HG03457 (cell line): ENCODE measurements around the gene CDKN2AIPNL.

Experiments used
- ATAC-seq: cut with Tn5 transposase; IDR thresholded peaks from one replicate; pipeline ENCODE4 v1.9.1; 2021; ENCODE audit warnings: moderate number of reproducible peaks; ENCODE audit not compliant: unreplicated experiment

The CDKN2AIPNL gene, protein sequence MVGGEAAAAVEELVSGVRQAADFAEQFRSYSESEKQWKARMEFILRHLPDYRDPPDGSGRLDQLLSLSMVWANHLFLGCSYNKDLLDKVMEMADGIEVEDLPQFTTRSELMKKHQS

DNA sequence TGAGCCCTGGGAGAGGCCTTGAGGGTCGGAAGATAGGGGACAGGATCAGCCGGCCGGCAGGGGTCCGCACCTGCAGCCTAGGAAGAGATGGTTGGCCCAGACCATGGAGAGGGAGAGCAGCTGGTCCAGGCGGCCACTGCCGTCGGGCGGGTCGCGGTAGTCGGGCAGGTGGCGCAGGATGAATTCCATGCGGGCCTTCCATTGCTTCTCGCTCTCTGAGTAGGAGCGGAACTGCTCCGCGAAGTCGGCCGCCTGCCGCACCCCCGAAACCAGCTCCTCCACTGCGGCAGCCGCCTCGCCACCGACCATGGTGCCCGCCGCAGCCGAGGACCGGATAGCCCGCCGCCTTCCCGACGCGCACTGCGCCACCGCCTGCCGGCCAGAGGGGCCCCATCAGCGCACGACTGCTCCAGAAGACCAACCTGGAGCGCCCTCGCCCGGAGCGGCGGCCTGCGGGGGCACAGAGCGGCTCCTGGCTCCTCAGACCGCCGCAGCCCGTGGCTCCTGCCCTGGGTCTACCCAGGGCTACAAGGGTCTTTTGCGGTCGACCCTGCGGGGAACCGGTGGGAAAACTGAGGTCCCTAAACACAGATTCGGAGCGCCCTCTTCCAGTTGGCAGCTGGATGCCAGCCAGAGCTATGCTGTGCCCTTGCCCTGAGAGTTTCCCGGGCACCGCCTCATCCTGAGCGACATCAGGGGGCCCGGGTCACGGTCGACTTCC lies at the start of gene CDKN2AIPNL:
CDKN2AIPNL (minus strand) TSS at position 336 of the 721 bp plus-strand sequence; CDS start at position 309, 27 bp downstream.
- peak; percentile 96 for ATAC-seq

DNA sequence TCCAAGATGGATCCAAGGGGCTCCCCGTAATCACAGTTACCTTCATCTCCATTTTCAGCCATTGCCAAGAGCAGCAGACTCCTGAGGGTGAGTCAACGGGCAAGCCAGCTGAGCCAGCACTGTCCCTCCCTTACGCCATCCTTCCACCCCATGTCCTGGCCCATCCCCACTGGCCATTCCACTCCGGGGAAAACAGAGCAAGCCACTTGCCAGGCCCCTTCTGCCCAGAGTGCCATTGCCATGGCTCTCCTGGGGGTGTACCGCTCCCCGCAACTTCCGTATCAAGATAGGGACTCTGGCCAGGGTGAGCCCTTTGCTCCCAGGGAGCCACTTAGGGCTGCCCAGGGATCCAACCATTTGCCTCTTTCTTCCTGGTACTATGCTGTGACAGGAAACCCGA lies 48.9 kb upstream of the CDKN2AIPNL start:
- ATAC-seq = no peak

DNA sequence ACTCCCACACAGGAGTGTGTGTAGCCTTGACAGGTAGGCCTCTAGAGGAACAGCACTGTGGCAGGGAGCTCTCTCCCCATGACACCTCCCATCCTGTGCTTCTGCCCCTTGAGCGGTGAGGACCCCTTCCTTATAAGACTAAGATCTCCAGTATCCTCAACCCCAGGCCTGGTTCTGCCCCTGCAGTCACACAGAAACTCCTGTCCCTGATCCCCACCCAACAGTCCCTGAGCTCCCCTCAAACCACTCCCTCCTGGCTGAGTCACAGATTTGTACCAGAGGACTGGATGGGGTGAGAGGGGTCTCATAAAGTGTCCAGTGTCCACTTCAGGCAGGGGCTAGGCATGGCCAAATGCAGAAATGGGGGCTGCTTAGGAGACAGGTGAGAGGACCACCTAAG lies 47.8 kb upstream of the CDKN2AIPNL start:
- ATAC-seq = no peak

DNA sequence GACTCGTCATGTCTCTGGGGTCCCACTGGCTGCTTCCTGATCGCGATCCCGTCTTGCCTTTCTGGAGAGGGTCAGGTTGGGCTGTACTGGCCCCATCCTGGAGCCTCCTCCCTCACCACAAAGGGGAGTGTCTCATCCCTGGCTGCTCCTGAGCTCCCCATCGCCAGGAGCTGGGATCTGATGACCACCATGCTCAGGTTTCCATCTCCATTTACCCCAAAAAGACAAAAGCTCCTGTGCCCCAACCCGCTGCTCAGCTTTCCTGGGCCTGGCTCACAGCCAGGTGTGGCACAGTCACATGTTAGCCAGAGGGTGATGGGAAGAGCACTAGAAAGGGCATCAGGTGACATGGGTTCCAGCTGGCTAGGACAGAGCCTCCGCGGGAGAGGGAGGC lies 47.3 kb upstream of the CDKN2AIPNL start:
- ATAC-seq = no peak

DNA sequence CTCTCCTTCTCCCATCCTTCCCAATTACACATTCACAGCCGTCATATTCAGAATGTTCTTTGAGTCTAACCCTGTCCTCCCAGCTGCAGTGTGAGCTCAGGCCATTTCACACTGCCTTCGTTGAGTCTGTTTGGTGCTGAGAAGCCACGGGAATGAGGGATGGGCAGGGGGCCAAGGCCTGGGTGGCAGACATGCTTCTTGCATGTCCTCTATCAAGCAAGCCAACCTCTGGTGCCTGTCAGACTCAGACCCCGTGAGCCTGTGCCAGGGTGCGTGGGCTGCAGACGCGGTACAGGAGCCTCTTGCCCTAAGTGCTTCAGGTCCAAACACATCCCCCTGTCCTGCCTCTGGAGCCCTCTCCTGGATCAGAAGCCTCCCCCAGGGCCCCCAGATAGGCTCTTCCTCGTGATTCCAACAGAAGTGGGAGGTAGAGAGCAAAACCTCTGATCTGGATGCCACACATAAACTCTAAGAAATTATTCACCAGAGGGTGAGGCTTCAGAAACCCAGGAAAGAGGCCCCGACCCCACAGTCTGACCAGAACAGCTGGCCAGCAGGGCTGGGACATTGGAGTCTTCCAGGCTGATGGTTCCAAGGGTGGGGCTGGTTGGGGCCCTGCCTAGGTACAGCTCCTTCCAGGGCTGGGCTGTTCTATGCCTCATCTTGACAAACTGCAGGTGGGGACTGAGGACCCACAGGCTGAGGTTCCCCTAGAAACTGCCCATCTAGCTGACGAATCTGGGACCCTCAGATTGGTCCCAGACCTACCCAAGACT lies 46.7 kb upstream of the CDKN2AIPNL start:
- ATAC-seq = no peak

DNA sequence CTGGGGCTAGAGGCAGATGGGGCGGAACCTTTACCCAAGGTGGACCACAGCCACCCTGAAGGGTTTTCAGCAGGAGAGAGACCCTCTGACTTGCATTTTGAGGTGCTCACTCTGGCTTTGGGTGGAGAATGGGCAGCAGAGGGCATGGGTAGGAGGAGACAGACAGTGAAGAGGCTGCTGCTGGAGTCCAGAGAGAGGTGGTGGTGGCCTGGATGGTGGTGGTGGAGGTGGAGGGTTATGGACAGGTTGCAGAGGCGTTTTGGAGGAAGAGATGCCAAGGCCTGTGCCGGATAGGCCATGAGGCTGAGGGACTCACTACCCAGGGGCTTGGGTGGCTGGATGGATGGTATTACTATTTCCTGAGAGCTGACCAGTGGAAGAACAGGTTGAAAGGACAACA lies 46.1 kb upstream of the CDKN2AIPNL start:
- ATAC-seq = no peak

DNA sequence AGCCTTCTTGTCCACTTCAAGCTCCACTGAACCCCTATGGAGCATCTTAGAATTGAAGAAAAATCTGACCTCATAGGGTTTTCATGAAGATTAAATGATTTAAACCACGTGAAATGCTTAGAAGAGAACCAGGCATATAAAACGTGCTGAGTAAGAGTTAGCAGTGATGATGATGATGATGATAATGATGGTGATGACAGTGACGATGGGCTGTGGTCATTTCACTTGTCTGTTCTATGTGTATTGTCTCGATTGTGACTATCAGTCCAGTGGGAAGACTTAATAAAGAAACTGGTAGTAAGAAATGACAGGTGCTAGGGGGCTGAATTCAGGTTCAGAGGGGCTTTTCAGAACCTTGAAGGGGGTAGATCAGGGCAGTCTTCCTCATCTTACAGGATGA lies 45.1 kb upstream of the CDKN2AIPNL start:
- ATAC-seq = no peak

DNA sequence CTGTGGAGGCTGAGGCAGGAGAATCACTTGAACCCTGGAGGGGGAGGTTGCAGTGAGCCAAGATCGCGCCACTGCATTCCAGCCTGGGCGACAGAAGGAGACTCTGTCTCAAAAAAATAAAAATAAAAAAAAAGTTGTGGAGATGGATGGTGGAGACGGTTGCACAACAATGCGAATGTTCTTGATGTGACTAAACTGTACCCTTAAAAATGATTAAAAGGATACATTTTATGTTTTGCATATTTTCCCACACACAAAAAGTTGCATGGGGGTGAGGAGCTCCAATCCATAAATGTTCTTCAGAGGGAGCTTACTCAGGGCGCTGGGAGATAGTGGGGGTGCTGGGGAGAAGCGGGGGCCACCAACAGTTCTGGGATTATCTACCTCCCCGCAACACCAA lies 43.8 kb upstream of the CDKN2AIPNL start:
- no peak for ATAC-seq

DNA sequence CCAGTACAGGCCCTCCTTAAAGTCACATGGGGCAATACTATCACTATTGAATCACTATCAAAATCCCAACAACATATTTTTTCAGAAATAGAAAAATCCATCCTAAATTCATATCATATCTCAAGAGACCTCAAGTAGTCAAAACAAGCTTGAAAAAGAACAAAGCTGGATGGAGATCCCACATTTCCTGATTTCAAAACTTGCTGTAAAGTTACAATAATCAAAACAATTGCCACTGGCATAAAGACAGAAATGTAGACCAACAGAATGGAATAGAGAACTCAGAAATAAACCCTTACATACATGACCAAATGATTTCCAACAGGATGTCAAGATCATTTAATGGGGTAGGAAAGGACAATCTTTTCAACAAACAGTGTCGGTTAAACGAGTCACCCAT lies 41.3 kb upstream of the CDKN2AIPNL start:
- ATAC-seq = no peak

DNA sequence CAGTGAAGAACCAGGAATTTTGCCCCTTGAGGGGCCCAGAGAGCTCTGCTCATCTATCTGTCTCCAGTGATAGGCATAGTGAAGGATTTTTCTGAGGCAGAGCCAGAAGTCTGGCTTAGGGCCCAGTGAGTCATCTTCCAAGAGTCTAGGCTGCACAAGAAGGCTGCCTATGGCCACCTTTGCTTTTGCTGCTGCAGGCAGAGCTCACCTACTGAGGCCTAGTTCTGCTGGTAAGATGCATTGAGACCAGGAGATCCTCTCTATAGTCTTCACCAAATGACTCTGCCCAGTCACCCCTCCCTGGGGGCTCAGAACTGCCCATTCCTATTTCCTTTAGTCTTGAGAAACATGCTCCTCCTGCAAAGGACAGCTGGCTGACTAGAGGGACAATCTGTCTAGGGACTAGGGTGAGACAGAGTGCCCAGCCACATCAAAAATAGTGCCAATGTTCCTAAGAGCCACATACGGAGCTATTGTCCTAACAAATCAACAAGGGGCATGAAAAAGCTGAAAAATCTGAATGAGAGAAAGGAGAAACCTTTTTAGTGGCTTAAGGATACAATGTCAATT lies 40.3 kb upstream of the CDKN2AIPNL start:
- ATAC-seq = no peak

DNA sequence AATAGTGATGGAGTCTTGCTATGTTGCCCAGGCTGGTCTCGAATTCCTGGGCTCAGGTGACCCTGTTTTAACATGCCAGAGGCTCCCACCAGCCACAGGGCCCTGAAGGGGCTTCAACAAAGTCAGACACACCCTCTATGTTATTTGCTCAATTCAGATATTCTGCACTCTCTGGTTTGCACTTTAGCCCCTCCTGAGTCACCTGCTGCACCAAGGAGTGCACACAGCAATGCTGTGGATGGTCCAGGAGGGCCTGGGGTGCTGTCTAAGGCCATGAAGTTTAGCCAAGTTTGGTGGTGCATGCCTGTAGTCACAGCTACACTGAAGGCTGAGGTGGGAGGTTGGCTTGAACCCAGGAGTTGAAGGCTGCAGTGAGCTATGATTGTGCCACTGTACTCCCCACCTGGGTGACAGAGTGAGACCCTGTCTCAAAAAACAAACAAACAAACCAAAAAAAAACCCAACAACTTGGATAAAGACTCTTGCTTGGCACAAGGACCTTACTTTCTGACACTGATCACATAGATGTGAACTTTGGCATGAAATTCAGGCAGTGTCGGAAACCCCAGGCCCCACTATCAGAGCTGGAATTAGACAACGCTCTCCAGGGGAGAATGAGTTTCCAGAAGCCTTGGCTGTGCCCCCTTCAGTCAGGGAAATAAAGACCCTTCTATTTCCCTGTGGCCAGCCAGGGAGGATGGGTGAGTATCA lies 39.7 kb upstream of the CDKN2AIPNL start:
- ATAC-seq = no peak

DNA sequence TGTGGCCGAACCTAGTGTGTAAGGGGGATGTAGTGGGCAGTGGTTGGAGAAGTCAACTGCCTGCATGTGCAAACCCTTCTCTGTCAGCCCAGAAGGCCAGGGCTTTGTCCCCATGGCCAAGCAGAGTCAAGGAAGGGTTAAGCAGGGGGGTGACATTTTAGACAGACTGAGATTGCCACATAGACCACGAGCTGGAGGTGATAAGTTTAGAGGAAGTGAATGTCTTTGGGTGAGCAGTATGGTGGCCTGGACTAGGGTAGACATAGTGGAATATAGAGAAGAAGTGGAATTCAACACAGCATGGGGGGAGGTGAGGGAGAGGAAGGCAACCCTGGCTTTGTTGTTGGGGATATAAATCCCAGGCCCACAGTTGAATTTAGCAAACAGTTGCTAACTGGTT lies 38.7 kb upstream of the CDKN2AIPNL start:
- no peak for ATAC-seq

DNA sequence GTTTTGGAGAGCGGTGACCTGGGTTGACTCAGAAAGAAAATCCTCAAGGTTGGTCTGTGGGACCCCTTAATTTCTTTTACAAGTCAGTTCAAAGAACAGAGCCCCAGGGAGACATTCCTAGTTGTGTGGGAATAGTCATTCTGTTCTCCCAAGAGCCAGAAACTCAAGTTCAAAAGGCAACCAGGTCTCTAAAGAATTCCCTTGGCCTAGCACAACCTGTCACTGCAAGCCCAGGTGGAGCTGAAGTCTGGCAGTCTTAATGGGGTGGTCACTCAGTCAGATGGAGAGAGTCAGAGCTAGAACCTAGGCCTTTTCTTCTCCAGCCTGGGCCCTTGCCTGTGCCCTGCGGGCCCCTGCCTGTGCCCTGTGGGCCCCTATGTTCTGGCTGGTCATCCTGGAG lies 37.5 kb upstream of the CDKN2AIPNL start:
- no peak for ATAC-seq

DNA sequence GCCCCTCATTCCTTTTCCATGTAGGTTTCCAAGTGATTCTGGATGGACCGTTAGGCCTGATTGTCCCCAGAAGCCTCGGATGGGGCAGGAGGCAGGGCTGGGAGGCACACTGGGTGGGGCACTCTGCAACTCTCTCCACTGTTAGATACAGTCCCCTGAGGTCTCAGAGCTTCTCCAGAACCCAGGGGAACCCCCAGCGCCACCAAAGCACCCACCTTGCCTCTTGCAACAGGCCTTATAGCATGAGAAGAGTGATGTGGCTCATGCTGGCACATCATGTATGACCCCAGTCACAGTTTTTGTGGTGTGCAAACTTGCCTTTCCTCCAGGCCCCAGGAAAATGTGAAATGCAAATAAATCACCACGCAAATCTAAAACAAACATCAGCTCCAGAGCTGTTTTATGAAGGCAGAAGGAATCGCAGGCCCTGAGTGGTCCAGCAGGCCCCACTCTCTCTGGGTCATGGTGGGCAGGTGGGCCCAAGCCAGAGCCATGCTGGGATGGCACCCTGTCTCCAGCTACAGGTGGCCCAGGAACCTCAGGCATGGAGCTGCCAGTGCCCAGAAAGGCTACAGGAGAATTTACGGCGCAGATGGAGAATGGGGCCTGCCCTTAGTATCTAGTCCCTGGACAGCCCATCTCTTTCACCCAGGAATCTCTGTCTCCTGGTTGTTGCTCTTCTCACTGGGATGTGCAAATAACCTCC lies 36.3 kb upstream of the CDKN2AIPNL start:
- no peak for ATAC-seq

DNA sequence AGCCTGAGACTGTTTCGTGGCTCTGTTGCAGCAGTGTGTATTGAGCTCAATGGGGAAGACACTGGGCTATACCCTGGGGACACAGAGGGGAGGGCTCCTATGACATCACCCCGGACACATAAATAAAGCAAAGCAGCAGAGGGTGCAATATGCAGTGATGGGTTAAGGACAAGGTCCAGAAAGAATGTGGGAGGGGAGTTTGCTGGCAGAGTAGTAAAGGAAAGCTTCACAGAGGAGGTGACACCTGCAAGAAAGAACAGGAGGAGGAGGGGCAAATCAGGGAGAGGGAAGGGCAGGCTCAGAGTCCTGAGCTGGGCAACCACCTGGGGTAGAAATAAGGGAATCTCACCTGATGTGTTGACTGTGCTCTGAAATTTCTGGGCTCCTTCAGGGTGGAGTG lies 35.3 kb upstream of the CDKN2AIPNL start:
- ATAC-seq = no peak

DNA sequence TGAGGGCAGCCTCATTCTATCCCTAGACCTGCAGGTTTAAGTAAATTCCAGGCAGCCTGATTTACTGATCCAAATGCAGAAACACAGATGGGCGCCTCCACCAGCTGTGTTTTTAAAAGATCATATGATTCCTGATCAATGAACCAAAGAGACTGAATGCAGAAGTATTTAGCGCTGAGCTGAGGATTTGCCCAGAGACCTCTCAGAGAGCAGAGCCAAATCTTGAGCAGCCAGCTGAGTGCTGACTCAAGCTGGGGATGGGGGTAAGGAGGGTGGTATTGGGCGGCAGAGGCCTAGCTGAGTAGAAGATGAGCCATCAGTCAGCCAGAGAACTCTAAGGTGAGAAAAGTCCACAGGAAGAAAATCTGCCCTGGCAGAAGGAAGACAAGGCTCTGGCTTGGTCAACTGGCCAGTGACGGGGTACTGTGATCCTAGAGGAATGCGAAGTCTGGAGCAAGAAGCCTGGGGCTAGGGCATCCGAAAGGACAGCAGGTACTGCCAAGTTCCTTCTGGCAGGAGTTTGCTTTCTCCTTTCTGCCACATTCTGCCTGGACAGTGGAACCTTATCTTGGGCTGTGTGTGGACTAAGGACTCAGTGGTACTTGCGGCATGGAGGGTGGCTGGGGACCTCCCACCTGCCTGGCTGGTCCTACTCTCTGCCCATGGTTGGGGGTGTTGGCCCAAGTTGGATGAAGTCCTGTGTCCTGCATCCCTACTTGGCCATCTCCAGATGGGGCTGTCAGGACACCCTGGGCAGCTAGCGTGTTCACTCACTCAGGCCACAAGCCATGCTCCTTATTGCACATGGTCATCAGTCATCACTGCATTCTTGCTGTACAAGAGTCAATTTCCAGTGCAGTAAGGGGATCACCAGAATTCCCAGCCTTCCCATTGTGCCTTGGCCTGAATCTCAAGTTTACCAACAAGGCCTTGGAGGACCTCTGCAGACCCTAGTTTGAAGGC lies 34.5 kb upstream of the CDKN2AIPNL start:
- ATAC-seq = no peak

DNA sequence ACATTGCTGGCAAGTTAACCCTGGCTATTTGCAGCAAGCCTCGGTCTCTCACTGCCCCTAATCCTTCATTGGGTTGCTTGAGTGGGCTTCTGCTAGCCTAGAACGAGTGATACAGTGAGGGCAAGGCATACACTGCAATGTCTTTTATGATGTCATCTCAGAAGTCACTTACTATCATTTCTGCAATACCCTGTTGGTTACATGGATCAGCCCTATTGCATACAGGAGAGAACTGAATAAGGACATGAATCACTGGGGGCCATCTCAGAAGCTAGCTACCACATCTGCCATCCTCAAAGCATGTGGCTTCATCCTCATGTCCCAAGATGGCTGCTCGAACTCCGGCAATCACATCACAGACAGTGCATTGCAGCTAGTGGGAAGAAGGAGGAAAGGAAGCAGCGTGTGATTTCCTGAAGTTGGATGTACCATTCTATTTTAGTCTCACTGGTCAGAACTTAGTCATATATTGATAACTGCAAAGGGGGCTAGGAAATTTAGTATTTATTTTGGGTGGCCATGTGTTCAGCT lies 33.3 kb upstream of the CDKN2AIPNL start:
- ATAC-seq = no peak

DNA sequence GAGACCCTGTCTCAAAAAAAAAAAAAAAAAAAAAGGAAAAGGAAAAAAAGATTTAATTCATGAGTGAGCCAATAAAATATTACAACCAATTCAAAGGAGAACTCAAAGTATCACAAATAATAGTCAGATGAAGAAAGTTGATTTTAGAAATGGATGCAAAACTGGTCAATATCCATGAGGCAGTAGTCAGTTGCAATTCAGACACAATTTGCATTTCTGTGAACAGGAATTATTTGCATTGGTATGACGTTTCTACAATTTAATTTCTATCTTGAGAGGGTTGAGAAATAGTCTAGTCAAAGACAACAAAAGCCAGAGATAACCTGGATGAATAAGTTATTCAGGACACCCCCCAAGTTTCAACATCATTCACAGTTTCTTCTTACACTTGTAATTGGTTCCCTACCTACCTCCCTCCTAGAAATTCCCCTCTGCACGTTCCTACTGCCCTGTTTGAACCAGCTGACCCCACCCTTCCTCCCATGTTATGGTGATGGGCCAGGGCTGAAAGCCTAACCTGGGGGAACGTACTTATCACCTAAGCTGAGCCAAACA lies 28.6 kb upstream of the CDKN2AIPNL start:
- no peak for ATAC-seq

DNA sequence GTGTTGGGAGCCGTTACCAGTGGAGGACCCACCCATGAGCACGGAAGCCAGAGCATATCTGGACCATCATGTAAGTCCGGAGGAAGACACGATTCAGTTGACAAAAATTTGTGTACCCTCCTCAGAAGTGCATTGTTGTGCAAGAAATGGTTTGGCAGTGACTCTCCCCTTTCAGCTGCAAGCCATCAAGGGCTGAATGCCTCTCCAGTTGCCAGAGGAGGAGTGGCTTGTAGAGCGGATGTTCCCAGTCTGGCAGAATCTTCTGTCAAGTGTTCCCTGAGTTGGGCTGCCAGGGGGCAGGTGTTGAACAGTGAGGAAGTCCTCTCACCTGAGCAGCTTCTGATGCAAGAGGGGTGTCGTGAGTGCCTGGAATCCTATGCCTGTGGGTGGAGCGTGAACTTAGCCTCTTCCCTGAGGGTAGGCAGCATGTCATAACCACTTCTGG lies 27.6 kb upstream of the CDKN2AIPNL start:
- ATAC-seq = no peak
